GM23338 (cell line): ENCODE results near the gene PLS1. TPM values are rescaled to one million over a fixed set of nuclear protein-coding genes. Genes with fewer than 3 reads are reported as not detected.
A peak's percentile ranks its signal among the peaks of the same experiment; 100 is the strongest.

Experiments
- ATAC-seq: fragments of 200-7000 bp; cut with Tn5 transposase; 3 replicates; pipeline ENCODE4 v1.9.1; 2020
- DNase-seq: peaks from one replicate; pipeline ENCODE4 v3.0.0-alpha.2; 2015; ENCODE audit warnings: low spot score
- H2AFZ ChIP-seq: fragments of 200-600 bp; sonication (generic); 2 replicates; pipeline ENCODE4 v1.8.0; 2016; ENCODE audit warnings: antibody characterized with exemption, mild to moderate bottlenecking, moderate library complexity
- H3F3A ChIP-seq: fragments of 200-600 bp; sonication (generic); replicated peaks from 2 replicates; pipeline ENCODE4 v1.8.0; 2017; ENCODE audit warnings: antibody characterized with exemption, mixed run types, low read depth
- H3K27ac ChIP-seq: fragments of 200-600 bp; sonication (generic); 2 replicates; pipeline ENCODE4 v1.6.1; 2016; ENCODE audit warnings: low read depth
- H3K27me3 ChIP-seq: fragments of 200-600 bp; sonication (generic); 2 replicates; pipeline ENCODE4 v1.8.0; 2016; ENCODE audit warnings: mild to moderate bottlenecking, mixed run types, moderate library complexity; ENCODE audit not compliant: insufficient read depth
- H3K36me3 ChIP-seq: fragments of 200-600 bp; sonication (generic); 2 replicates; pipeline ENCODE4 v1.8.0; 2016; ENCODE audit warnings: mild to moderate bottlenecking; ENCODE audit not compliant: insufficient read depth
- H3K4me1 ChIP-seq: fragments of 200-600 bp; sonication (generic); 2 replicates; pipeline ENCODE4 v1.8.0; 2016; ENCODE audit warnings: mild to moderate bottlenecking, moderate library complexity; ENCODE audit not compliant: insufficient read depth
- H3K4me2 ChIP-seq: fragments of 200-600 bp; sonication (generic); 2 replicates; pipeline ENCODE4 v1.7.1; 2017; ENCODE audit warnings: mixed run types
- H3K4me3 ChIP-seq: fragments of 200-600 bp; sonication (generic); 2 replicates; pipeline ENCODE4 v1.6.1; 2016; ENCODE audit warnings: mixed run types
- H3K79me2 ChIP-seq: fragments of 200-600 bp; sonication (generic); replicated peaks from 2 replicates; pipeline ENCODE4 v1.8.0; 2017; ENCODE audit warnings: mild to moderate bottlenecking; ENCODE audit not compliant: insufficient read depth
- H3K9me2 ChIP-seq: fragments of 200-600 bp; sonication (generic); 2 replicates; pipeline ENCODE4 v1.8.0; 2017; ENCODE audit not compliant: insufficient read depth
- H4K20me1 ChIP-seq: fragments of 200-600 bp; sonication (generic); replicated peaks from 2 replicates; pipeline ENCODE4 v1.8.0; 2017; ENCODE audit warnings: mild to moderate bottlenecking; ENCODE audit not compliant: insufficient read depth
- H3K27ac Mint-ChIP-seq: 2 replicates; pipeline ENCODE4 v1.8.0; 2020; ENCODE audit warnings: inconsistent platforms, mild to moderate bottlenecking, moderate library complexity, mixed read lengths
- H3K27me3 Mint-ChIP-seq: 3 replicates; pipeline ENCODE4 v1.8.0; 2022; ENCODE audit warnings: low read depth, mild to moderate bottlenecking, moderate library complexity, mixed read lengths, inconsistent platforms; ENCODE audit not compliant: insufficient read depth, poor library complexity
- H3K36me3 Mint-ChIP-seq: 3 replicates; pipeline ENCODE4 v1.8.0; 2021; ENCODE audit warnings: low read depth, mild to moderate bottlenecking, inconsistent platforms, moderate library complexity, mixed read lengths
- H3K4me1 Mint-ChIP-seq: 3 replicates; pipeline ENCODE4 v1.8.0; 2020; ENCODE audit warnings: mild to moderate bottlenecking, inconsistent platforms, mixed read lengths
- H3K4me3 Mint-ChIP-seq: 3 replicates; pipeline ENCODE4 v1.8.0; 2021; ENCODE audit warnings: moderate library complexity, mild to moderate bottlenecking, inconsistent platforms, mixed read lengths
- H3K9me3 Mint-ChIP-seq: 3 replicates; pipeline ENCODE4 v1.8.0; 2020; ENCODE audit warnings: moderate library complexity, mild to moderate bottlenecking, inconsistent platforms, mixed read lengths
- CREB1 ChIP-seq: fragments of 250-450 bp; sonication (Bioruptor Pico); IDR thresholded peaks from 2 replicates; pipeline ENCODE4 v1.5.0; 2020; ENCODE audit warnings: low read depth, mild to moderate bottlenecking, moderate library complexity
- CTCF ChIP-seq, 2 experiments: fragments of 200-600 bp in 1 of 2; sonication (generic) in 1 of 2; conservative IDR thresholded peaks; 2 replicates each; pipeline versions ENCODE4 v1.5.1 to v1.6.1; 2016 to 2017; ENCODE audit warnings: antibody characterized with exemption in 2 of 2, low read depth in 2 of 2, mild to moderate bottlenecking in 2 of 2, moderate library complexity in 1 of 2
- ETS1 ChIP-seq: IDR thresholded peaks from 2 replicates; pipeline ENCODE4 v1.6.1; 2016; ENCODE audit warnings: antibody characterized with exemption
- EZH2 ChIP-seq: fragments of 200-600 bp; sonication (generic); IDR thresholded peaks from one replicate; pipeline ENCODE4 v1.8.0; 2017; ENCODE audit warnings: antibody characterized with exemption, mild to moderate bottlenecking, low read depth; ENCODE audit not compliant: unreplicated experiment
- EZH2phosphoT487 ChIP-seq: fragments of 200-600 bp; sonication (generic); IDR thresholded peaks from one replicate; pipeline ENCODE4 v1.8.1; 2018; ENCODE audit warnings: antibody characterized with exemption; ENCODE audit not compliant: unreplicated experiment
- JUNB ChIP-seq: IDR thresholded peaks from one replicate; pipeline ENCODE4 v1.6.1; 2016; ENCODE audit warnings: antibody characterized with exemption; ENCODE audit not compliant: unreplicated experiment
- NANOG ChIP-seq: IDR thresholded peaks from 2 replicates; pipeline ENCODE4 v1.6.1; 2016; ENCODE audit warnings: antibody characterized with exemption, borderline replicate concordance
- POLR2AphosphoS5 ChIP-seq: IDR thresholded peaks from 2 replicates; pipeline ENCODE4 v1.6.1; 2016; ENCODE audit warnings: antibody characterized with exemption, low read depth
- REST ChIP-seq: IDR thresholded peaks from one replicate; pipeline ENCODE4 v1.6.1; 2018; ENCODE audit warnings: antibody characterized with exemption; ENCODE audit not compliant: unreplicated experiment
- STAT1 ChIP-seq: IDR thresholded peaks from one replicate; pipeline ENCODE4 v1.6.1; 2016; ENCODE audit warnings: antibody characterized with exemption; ENCODE audit not compliant: unreplicated experiment
- ZNF114 ChIP-seq: fragments of 250-450 bp; sonication (Bioruptor Pico); IDR thresholded peaks from 2 replicates; pipeline ENCODE4 v1.5.0; 2020; ENCODE audit warnings: mild to moderate bottlenecking, moderate library complexity
- ZNF331 ChIP-seq: fragments of 250-450 bp; sonication (Bioruptor Pico); IDR thresholded peaks from 2 replicates; pipeline ENCODE4 v1.5.0; 2020; ENCODE audit warnings: low read depth, mild to moderate bottlenecking, moderate library complexity
- ZNF462 ChIP-seq: fragments of 250-450 bp; sonication (Bioruptor Pico); IDR thresholded peaks from 2 replicates; pipeline ENCODE4 v1.5.0; 2020; ENCODE audit warnings: mild to moderate bottlenecking, moderate library complexity
- polyA plus RNA-seq: library from polyadenylated mRNA; unstranded; fragments of >200 nt; fragmentation: Nextera tagmentation; extraction: Ambion mirVana; gene quantifications from 2 replicates; pipeline ENCODE4 v1.2.1, GENCODE V29; 2016
- total RNA-seq: library from RNA; depleted of rRNA; stranded (reverse); fragments of >200 nt; shearing (Covaris generic); gene quantifications from 2 replicates; pipeline ENCODE4 v1.2.3, GENCODE V29; 2014

PLS1 gene
- total and polyA plus RNA-seq, 2 experiments from 2014 or later = 18.4 to 42.2 TPM

- Histone ChIP-seq H3K4me2 (no peak overlapping the region), H3K4me1 (peaks cover 22% of the 10 kb centered on the region), H3K27ac (no peak overlapping the region; the same call in 1 of the 2 replicates), H4K20me1 (no peaks in the 10 kb centered on the region), H3K4me3 (no peak overlapping the region), H3K79me2 (no peaks in the 10 kb centered on the region), H3F3A (no peaks in the 10 kb centered on the region), H3K36me3 (no peaks in the 10 kb centered on the region), H3K9me2 (peaks cover 5% of the 10 kb centered on the region; the same call in 1 of the 2 replicates), H2AFZ (no peak overlapping the region), H3K27me3 (no peaks in the 10 kb centered on the region)
- Mint-ChIP-seq H3K4me3 (no peak overlapping the region), H3K27me3 (peaks cover 7% of the 10 kb centered on the region), H3K36me3 (no peaks in the 10 kb centered on the region), H3K4me1 (peaks cover 36% of the 10 kb centered on the region), H3K9me3 (no peaks in the 10 kb centered on the region; the same call in 2 of the 3 replicates), H3K27ac (no peak overlapping the region)
- no peak for DNase-seq
- TF ChIP-seq POLR2AphosphoS5 (no peak), EZH2phosphoT487 (no peak), JUNB (no peak), ETS1 (no peak), REST (no peak), STAT1 (no peak), CTCF (conservative IDR thresholded peaks at IDR 0.05; ENCODE audit: low read depth in 2 of 2) (no peak), NANOG (no peak), ZNF114 (no peak), ZNF331 (CRISPR knock-in tag) (no peak), EZH2 (no peak), CREB1 (CRISPR knock-in tag) (no peak), ZNF462 (CRISPR knock-in tag) (no peak)
- ATAC-seq = peak; percentile 26; the same call in 1 of the 3 replicates
Observed at GRCh38 chr3:142645236-142645793, 49.1 kb downstream of the PLS1 start.
